Left renal pelvis (tissue), 4 donors: ENCODE measurements around the gene AGPAT2. TPM values are rescaled to one million over a fixed set of nuclear protein-coding genes. Genes with fewer than 3 reads are reported as not detected.

Experiments
- DNase-seq, 4 donors: peaks; one replicate each; pipeline ENCODE4 v3.0.0-alpha.2; 2013; ENCODE audit warnings: low read depth in 4 of 4, low spot score in 3 of 4
- polyA plus RNA-seq, 4 donors: library from polyadenylated mRNA; unstranded; fragments of 120-200 nt; gene quantifications; one replicate each; pipeline ENCODE4 v1.2.1, GENCODE V29; 2013; ENCODE audit not compliant: insufficient read length in 4 of 4

AGPAT2 gene
- polyA plus RNA-seq, 4 donors, result 15.3 to 53.8 (median 36.4) TPM

- DNase-seq, result no peak
Measured at GRCh38 chr9:136690104-136690805, 3.0 kb upstream of the AGPAT2 start.

- DNase-seq, result no peak
Measured at GRCh38 chr9:136689108-136689460, 1.8 kb upstream of the AGPAT2 start.

GRCh38 chr9:136688274-136689107 is 1.2 kb upstream of the AGPAT2 start:
- no peak for DNase-seq

GRCh38 chr9:136687721-136688223 is 515 bp upstream of the AGPAT2 start:
- no peak for DNase-seq

- no peak for DNase-seq
Measured at GRCh38 chr9:136686534-136686793, 793 bp downstream of the AGPAT2 start.

GRCh38 chr9:136685790-136686533 is 1.3 kb downstream of the AGPAT2 start:
- no peak for DNase-seq

- DNase-seq, result no peak
Measured at GRCh38 chr9:136685216-136685615, 2.0 kb downstream of the AGPAT2 start.

GRCh38 chr9:136684799-136685198 is 2.5 kb downstream of the AGPAT2 start:
- DNase-seq, result no peak

GRCh38 chr9:136684339-136684738 is 2.9 kb downstream of the AGPAT2 start:
- no peak for DNase-seq

- no peak for DNase-seq
Measured at GRCh38 chr9:136683755-136684154, 3.5 kb downstream of the AGPAT2 start.

GRCh38 chr9:136683173-136683745 is 4.0 kb downstream of the AGPAT2 start:
- no peak for DNase-seq

GRCh38 chr9:136682710-136683109 is 4.5 kb downstream of the AGPAT2 start:
- no peak for DNase-seq

- no peak for DNase-seq
Measured at GRCh38 chr9:136681945-136682699, 5.1 kb downstream of the AGPAT2 start.

GRCh38 chr9:136681029-136681428 is 6.2 kb downstream of the AGPAT2 start:
- DNase-seq, result no peak

GRCh38 chr9:136679431-136679941 is 7.8 kb downstream of the AGPAT2 start:
- no peak for DNase-seq

- no peak for DNase-seq
Measured at GRCh38 chr9:136678624-136679023, 8.6 kb downstream of the AGPAT2 start.

GRCh38 chr9:136678034-136678433 is 9.2 kb downstream of the AGPAT2 start:
- no peak for DNase-seq

- no peak for DNase-seq
Measured at GRCh38 chr9:136676920-136677686, 10.2 kb downstream of the AGPAT2 start.

- no peak for DNase-seq
Measured at GRCh38 chr9:136676297-136676794, 10.9 kb downstream of the AGPAT2 start.
